Urinary bladder (tissue), 4 donors: ENCODE data around the gene ARHGDIA. TPM values are rescaled to one million over a fixed set of nuclear protein-coding genes. Genes with fewer than 3 reads are reported as not detected.
"Not testable (repeated sequence)": the region's sequence is repeated elsewhere in the genome, so short reads cannot be mapped to it uniquely, and the experiment has no call there.

Experiments used
- DNase-seq: peaks from one replicate; pipeline ENCODE4 v3.0.0-alpha.2; 2015; ENCODE audit errors: extremely low spot score
- H3K27ac ChIP-seq: one replicate; pipeline ENCODE4 v1.5.1; 2013; ENCODE audit warnings: low read depth, mild to moderate bottlenecking, moderate library complexity
- H3K36me3 ChIP-seq: one replicate; pipeline ENCODE4 v1.6.1; 2013; ENCODE audit warnings: mild to moderate bottlenecking, moderate library complexity; ENCODE audit not compliant: insufficient read depth
- H3K4me1 ChIP-seq: one replicate; pipeline ENCODE4 v1.6.1; 2013; ENCODE audit warnings: mild to moderate bottlenecking, moderate library complexity; ENCODE audit not compliant: insufficient read depth
- H3K4me3 ChIP-seq: one replicate; pipeline ENCODE4 v1.5.1; 2013; ENCODE audit warnings: low read depth, low read length
- WGBS: extraction: QIAGEN DNeasy Blood & Tissue Kit; methylation state at CpG from one replicate; pipeline ENCODE4 v1.1.7; 2013; 5-methylcytosine and 5-hydroxymethylcytosine counted together
- polyA plus RNA-seq: library from polyadenylated mRNA; stranded (reverse); fragments of 200-250 nt; gene quantifications from one replicate; pipeline ENCODE4 v1.2.3, GENCODE V29; 2013
- total RNA-seq: library from RNA; depleted of rRNA; stranded (reverse); fragments of >200 nt; gene quantifications from one replicate; pipeline ENCODE4 v1.2.3, GENCODE V29; 2014
- donor health status: healthy with polysubstance abuse.
- donor health status: healthy.

The ARHGDIA gene
- total RNA-seq = 31.0 TPM
- polyA plus RNA-seq = 277 TPM

DNA sequence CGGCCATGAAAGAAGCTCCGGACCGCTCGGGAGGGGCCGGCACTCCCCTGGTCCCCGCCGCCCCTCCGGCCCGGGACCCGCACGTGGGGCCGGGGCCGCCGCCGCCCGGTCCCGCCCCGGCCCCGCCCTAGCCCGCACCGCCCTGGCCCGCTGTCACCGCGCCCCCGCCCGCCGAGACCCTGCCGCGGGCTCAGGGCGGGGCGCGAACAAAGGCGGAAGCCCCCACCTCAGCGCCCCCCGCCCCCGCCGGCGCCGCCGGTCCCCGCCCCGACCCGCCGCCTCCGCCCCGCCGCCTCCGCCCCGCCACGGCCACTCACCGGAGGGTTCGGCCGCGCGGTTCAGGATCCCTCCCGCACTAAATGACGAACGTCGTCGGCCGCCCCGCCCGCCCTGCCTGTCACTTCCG, at the start of gene ARHGDIA:
TSS of gene ARHGDIA (minus strand) at position 357 of the 406 bp plus-strand sequence. CDS start 1,407 bp downstream, outside the sequence.
- no peak for DNase-seq
- Histone ChIP-seq H3K36me3 (no peaks in the 10 kb centered on the region), H3K27ac (peak within 1 kb of the TSS; percentile 96), H3K4me3 (peak within 1 kb of the TSS; percentile 93), H3K4me1 (no peaks in the 10 kb centered on the region)
- 1% methylated on average over 64 of the region's 64 CpGs for WGBS

DNA sequence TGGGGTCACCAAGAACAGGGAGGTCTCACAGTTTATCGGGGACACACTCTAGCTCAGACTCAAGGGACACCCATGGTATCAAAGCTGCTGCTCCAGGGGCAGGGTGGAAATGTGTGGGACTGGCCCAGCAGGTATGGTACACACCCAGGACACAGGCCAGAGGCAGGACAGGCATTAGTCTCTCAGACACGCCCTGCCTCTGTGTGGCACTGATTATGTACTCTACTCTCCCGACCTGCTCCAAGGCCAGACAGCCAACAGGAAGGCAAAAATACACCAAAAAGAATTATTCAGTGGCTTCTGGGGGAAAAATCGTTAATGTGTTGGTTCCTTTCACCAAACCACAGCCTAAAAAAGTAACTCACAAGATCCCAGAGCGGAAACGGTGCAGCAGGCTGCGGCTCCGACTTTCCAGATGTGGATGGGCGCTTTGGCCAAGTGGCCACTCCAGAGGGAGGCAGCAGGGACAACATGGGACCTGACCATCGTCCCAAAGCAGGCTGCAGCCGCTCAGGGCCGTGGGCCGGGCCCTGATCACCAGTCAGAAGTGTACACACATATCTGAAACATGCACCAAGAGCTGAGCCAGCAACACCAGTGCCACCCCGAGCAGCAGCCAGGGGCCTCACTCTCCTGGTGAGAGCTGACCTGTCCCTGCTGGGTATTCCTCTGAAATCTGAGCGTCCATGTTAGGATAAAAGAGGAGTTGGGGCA, 47.9 kb upstream of the ARHGDIA start:
- Histone ChIP-seq H3K36me3 (peaks cover 7% of the 10 kb centered on the region), H3K4me3 (no peak overlapping the region), H3K4me1 (no peaks in the 10 kb centered on the region), H3K27ac (peak overlapping the region; percentile 64)
- DNase-seq = no peak
- 85% methylated on average over 15 of the region's 15 CpGs for WGBS

DNA sequence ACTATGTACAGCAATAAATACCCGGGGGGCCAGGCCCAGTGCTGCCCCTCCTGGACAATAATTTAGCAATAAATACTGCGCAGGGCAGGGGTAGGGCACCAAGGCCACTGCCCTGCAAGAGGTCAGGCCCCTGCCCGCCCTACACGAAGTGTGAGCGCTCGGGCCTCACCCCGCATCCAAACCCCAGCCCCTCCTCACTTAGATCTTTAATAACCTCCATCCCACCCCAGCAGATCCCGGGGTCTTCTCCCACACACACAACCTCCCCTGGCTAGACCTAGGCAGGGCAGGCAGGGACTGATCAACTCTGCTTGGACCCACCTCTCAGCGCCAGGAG, 47.2 kb upstream of the ARHGDIA start:
- H3K27ac ChIP-seq = peak overlapping the region; percentile 57

DNA sequence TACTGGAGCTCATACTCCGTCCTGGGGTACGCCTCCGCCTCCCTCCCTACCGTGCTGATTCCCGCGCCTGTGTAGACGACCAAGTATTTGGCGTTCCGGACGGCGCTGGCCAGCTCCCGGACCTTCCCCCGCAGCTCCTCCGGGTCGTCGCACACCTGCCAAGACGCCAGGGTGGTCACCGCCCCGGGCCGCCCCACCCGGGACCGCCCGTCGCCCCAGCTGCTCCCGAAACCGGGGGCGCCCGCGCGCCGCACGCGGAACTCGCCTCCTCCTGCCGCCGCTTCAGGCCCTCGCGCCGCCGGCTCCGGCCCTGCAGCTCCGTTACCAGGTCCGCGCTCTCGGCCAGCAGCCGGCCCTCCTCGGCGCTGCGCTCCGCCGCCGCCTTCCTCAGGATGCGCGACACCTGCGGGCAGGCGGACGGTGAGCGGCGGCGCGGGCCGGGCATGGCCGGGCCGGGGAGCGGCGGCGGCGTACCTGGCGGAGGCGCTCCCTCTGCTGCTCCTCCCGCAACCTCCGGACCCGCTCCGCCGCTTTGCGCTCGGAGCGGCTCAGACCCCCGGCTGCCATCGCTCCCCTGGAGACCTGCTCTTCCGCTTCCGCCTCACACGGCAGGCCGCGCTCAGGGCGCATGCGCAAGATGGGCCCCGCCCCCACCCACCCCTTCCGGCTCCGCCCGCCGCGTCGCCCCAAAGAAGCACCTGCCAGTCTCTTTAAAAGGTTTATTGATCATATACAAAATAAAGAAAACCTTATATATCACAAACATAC, 46.6 kb upstream of the ARHGDIA start, which contains the start of gene SIRT7:
TSS of gene SIRT7 (minus strand) at position 612 of the 768 bp plus-strand sequence. CDS start at position 567, 45 bp downstream.
- under 1% methylated on average over 94 of the region's 94 CpGs for WGBS
- Histone ChIP-seq H3K4me3 (peak within 1 kb of the TSS; percentile 97), H3K27ac (peak within 1 kb of the TSS; percentile 72), H3K36me3 (peaks cover 7% of the 10 kb centered on the region), H3K4me1 (no peaks in the 10 kb centered on the region)
- DNase-seq = no peak

More for the DNA sequence above, 47.2 kb upstream of the ARHGDIA start:
- not testable (repeated sequence) for H3K4me3 ChIP-seq, DNase-seq, H3K36me3 ChIP-seq, H3K4me1 ChIP-seq
- 33% methylated on average over 9 of the region's 9 CpGs for WGBS

DNA sequence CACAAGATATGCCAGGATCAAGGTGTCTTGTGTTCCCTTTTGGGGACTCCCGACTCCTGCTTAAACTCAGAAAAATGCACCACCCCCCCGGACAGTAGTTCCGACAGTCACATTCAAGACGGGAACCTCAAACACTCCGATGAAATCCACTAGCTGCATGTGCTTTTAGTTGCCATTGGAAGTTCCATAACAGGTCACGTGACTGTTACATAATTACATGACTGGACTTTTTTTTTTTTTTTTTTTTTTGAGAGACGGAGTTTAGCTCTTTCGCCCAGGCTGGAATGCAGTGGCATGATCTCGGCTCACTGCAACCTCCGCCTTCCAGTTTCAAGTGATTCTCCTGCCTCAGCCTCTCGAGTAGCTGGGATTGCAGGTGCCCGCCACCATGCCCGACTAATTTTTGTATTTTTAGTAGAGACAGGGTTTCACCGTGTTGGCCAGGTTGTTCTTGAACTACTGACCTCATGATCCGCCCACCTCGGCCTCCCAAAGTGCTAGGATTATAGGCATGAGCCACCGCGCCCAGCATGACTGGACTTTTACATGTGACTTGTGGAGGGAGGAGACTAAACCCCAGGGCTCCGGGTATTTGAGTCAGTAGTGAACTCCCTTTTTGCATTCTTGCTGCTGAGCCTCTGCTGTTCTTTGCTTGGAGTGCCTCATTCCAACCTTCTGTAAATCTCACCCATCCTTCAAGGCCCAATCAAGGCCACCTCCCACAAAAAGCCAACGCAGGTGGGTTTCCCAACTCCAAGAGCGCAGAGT, 45.3 kb upstream of the ARHGDIA start:
- H3K4me3 ChIP-seq = no peak overlapping the region
- no peak overlapping the region for H3K27ac ChIP-seq
- DNase-seq = no peak
- no peaks in the 10 kb centered on the region for H3K4me1 ChIP-seq
- H3K36me3 ChIP-seq = peaks cover 7% of the 10 kb centered on the region
- 82% methylated on average over 21 of the region's 21 CpGs for WGBS

DNA sequence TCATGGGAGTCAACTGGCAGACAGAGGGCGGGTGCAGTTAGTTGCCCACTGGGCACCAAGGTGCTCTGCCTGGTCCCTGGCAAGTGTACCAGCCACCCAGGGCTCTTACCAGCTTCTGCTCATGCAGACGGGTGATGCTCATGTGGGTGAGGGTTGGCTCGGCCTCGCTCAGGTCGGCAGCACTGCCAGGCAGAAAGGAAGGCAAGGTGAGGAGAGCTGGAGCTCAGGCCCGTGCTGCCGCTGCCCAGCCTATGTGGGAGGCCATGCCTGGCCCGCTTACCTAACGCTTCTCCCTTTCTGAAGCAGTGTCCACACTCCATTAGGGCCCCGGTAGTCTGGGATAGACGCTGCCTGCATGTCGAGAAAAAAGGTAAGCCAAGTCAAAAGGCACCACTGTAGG, 44.2 kb upstream of the ARHGDIA start:
- no peak for DNase-seq
- no peaks in the 10 kb centered on the region for H3K4me1 ChIP-seq

DNA sequence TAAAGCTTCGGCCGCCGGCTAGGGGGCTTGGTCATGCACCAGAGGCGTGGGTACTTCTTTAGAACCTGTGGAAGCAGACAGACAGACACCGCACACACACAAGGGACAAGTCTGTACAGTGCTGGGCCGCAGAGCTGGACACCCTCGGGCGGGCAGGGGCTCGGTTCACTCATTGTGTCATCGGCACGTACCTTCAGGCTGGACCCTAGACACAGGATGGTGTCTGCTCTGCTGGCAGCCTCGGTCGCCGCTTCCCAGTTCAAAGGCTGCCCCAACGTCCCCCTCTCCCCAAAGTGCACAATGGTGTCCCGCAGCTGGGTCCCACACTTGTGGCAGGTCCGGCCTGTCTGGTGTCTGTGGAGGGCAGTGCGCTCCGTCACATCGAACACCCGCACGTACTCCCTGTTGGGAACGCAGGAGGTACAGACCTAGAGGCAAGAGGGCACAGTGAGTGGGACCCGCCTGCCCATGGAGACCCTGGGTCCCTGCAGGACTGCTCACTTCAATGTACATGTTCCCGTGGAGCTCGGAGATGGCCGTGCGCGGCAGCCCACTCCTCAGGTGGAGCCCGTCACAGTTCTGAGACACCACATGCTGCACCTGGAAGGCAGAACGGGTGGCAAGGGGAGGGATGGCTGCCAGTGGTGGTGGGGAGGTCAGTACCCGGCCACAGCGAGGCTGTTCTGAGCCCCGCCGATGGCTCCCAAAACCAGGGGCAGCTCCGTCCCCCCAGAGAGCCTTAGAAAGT, 43.1 kb upstream of the ARHGDIA start:
- Histone ChIP-seq H3K4me1 (no peaks in the 10 kb centered on the region), H3K27ac (no peak overlapping the region), H3K36me3 (peaks cover 7% of the 10 kb centered on the region), H3K4me3 (no peak overlapping the region)
- no peak for DNase-seq
- WGBS = 95% methylated on average over 36 of the region's 36 CpGs

More for the DNA sequence above, 44.2 kb upstream of the ARHGDIA start:
- Histone ChIP-seq H3K27ac (no peak overlapping the region), H3K36me3 (peaks cover 7% of the 10 kb centered on the region), H3K4me3 (no peak overlapping the region)
- WGBS = 97% methylated on average over 12 of the region's 12 CpGs

DNA sequence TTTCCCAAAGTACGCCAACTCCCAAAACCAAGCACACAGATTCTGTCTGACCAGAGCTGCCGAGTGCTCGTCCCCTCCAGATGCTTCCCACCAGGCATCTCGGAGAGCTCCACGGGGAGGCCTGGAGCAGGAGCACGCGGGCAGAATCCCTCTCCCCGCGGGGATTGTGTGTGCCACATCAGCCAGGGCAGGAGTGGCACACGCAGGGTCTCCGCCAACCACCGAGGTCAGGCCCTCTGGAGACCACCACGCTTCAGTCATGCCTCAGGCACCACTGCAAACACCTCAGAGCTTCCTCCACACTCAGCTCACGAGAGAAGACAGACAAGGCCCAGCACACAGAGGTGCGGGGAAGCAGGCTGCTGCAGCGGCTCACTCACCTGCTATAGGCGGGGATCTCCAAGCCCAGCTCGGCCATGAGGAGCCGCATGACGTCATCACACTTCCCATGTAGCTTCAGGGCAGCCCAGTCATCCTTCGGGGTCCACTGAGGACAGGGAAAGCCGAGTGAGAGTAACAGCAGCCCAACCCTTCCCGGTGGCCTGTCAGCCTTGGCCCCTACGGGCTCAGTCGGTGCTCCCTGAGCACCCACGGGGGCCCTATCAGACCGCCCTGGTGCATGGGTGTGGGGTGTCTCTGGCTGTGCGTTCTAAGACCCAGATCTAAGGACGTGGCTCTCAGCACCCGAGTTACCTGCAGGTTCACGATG, 42.4 kb upstream of the ARHGDIA start:
- no peaks in the 10 kb centered on the region for H3K4me1 ChIP-seq

DNA sequence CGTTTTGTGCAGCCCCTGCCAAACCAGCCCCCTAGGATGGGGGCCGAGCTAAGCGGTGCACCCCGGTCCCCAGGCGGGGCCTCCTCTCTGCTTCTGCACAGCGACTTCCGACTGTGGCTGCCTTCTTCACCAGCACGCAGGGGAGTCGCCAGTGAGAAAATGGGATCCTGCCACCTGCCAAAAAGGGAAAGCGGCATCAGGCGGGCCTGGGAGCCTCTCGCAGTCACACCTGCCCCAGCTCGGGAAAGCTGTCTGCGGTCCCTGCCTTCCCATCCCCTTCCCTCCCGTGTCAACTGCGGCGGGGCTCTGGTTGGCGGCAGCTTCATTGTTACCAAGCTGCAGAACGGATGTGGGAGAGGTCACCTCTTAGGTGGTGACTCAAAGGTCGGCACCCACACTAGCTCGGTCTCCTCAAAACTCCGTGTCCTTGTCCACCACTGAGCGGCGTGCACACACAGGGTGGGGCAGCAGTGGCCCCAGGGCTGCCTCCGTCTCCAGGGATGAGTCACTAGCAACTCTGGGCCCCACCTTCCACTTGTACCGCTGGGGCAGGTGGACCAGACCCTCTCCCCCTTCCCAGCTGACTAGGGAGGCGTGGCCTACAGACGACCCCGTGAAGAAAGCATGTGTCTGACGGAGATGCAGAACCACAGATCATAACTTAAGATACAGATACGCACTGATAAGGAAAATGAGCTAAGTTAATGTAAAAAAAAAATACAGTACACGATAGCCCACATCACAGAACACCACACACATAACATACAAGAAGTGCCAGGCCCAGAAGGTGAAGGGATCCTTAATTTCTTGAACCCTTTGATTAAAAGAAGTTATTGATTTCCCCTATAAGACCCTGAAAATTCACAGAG, 41.5 kb upstream of the ARHGDIA start:
- no peak for DNase-seq
- no peak overlapping the region for H3K4me3 ChIP-seq
- 89% methylated on average over 32 of the region's 32 CpGs for WGBS
- peaks cover 7% of the 10 kb centered on the region for H3K36me3 ChIP-seq
- H3K27ac ChIP-seq = no peak overlapping the region
- H3K4me1 ChIP-seq = no peaks in the 10 kb centered on the region

More for the DNA sequence above, 42.4 kb upstream of the ARHGDIA start:
- H3K36me3 ChIP-seq = peaks cover 7% of the 10 kb centered on the region
- no peak overlapping the region for H3K27ac ChIP-seq
- no peak overlapping the region for H3K4me3 ChIP-seq
- 93% methylated on average over 31 of the region's 31 CpGs for WGBS
- no peak for DNase-seq

DNA sequence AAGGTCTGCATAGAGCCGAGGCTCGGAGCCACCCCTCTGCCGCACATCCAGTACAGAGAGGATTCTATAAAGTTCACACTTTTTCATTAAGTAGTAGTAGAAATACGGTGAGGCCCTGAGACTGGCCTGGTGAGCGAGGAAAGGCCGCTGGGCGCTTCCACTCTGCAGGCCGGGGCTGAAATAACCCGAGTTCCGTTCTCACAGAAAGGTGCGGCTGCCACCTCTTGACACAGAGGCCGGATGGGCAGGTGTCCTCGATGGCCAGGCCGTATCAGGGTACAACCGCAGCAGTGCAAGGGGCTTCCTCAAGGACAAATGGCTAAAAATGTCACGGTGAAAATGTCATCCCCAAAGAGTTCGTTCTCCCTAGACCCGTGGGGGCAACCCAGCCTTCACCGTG, 40.8 kb upstream of the ARHGDIA start:
- peaks cover 7% of the 10 kb centered on the region for H3K36me3 ChIP-seq
- H3K4me1 ChIP-seq = no peaks in the 10 kb centered on the region
- no peak overlapping the region for H3K4me3 ChIP-seq
- WGBS = 87% methylated on average over 19 of the region's 19 CpGs
- DNase-seq = no peak
- H3K27ac ChIP-seq = no peak overlapping the region

DNA sequence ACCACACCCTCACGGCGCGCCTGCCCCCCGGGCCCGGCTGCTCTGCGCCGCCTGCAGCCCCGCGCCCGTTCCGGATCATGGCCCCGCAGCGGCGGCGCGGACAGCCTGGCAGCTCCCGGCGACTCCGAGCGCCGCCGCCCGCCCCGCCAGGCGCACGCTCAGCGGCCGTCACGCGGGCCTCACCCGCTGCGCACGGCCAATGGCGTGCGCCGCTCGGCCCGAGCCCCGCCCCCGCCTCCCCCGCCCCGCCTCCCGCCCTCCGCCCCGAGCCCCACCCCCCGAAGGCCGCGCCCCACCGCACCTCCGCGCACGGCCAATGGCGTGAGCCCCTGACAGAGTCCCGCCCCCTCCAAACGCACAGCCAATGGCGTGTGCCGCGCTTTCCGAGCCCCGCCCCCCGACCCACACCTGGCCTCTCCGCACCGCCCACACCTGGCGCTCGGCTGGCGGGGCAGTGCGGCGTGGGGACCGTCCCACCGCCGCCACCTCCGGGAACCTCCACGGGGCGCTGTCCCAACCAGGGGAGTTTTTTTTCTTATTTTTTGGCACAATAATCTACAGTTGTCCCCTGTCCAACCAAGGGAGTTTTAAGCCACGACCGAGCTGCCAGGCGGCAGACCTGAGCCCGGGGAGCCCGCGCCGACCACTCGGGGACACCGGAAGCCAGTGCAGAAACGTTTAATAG, 40.3 kb upstream of the ARHGDIA start, which contains the start of gene PCYT2:
TSS of gene PCYT2 (minus strand) at position 123 of the 685 bp plus-strand sequence. CDS start at position 79, 44 bp downstream.
- peaks cover 7% of the 10 kb centered on the region for H3K36me3 ChIP-seq

More for the DNA sequence above, 40.3 kb upstream of the ARHGDIA start, which contains the start of gene PCYT2:
- H3K27ac ChIP-seq = no peak within 1 kb of the TSS
- WGBS = 2% methylated on average over 84 of the region's 84 CpGs
- DNase-seq = no peak
- no peaks in the 10 kb centered on the region for H3K4me1 ChIP-seq
- peak within 1 kb of the TSS; percentile 75 for H3K4me3 ChIP-seq
